ENCODE measurements around the gene MXD1. TPM values are rescaled to one million over a fixed set of nuclear protein-coding genes. Genes with fewer than 3 reads are reported as not detected.

Gene MXD1
- polyA plus RNA-seq, 1 of the 3 experiments (the other 2 are of a cell fraction) = 2.3 TPM

- H3K9ac ChIP-seq = no peak overlapping the region
- H3K4me1 ChIP-seq (ENCODE audit: control insufficient read depth in 1 of 2, insufficient read depth in 2 of 2, low read depth in 1 of 2, low read length in 1 of 2) = peaks cover 0 to 8% of the 10 kb centered on the region in 2 experiments; a peak in 1 of 4 replicates
- no peak overlapping the region for H2AFZ ChIP-seq (ENCODE audit: low read depth)
- H3K4me3 ChIP-seq (ENCODE audit: low read depth in 2 of 2, low read length in 1 of 2) = no peak overlapping the region
- H3K9me2 ChIP-seq = no peaks in the 10 kb centered on the region
- H3F3A ChIP-seq (replicated peaks; ENCODE audit: insufficient read depth) = no peaks in the 10 kb centered on the region
- POLR2A ChIA-PET = no interaction called here
- no peaks in the 10 kb centered on the region for H3K79me2 ChIP-seq (ENCODE audit: insufficient read depth)
- H3K27ac ChIP-seq (ENCODE audit: low read depth in 2 of 2, low read length in 1 of 2) = no peak overlapping the region; a peak in 1 of 4 replicates
- TF ChIP-seq FOXM1 (IDR thresholded peaks at IDR 0.05; ENCODE audit: low read depth) (no peak), SIN3A (IDR thresholded peaks at IDR 0.05; ENCODE audit: borderline replicate concordance, low read depth, low read length) (no peak), GATA2 (CRISPR knock-in tag; IDR thresholded peaks at IDR 0.05) (no peak), GABPA (IDR thresholded peaks at IDR 0.05; ENCODE audit: low read depth) (no peak), RFX5 (IDR thresholded peaks at IDR 0.05; ENCODE audit: low read length) (no peak), TCF12 (IDR thresholded peaks at IDR 0.05) (no peak)
- peak overlapping the region; percentile 35 for H3K4me2 ChIP-seq
- CTCF ChIA-PET = interaction anchor here (0.7 to 1.0 kb wide), 2 partner anchors 139 to 221 kb away, joined by 3 read pairs; no protein-coding TSS in a partner anchor
- H3K36me3 ChIP-seq (replicated peaks in 1 of 2; ENCODE audit: control insufficient read depth in 1 of 2, insufficient read depth in 2 of 2, low read length in 1 of 2) = peaks cover 10 to 14% of the 10 kb centered on the region in 2 experiments
- H4K20me1 ChIP-seq (ENCODE audit: insufficient read depth) = no peaks in the 10 kb centered on the region
- no peaks in the 10 kb centered on the region for H3K27me3 ChIP-seq (ENCODE audit: insufficient read depth)
- WGBS (ENCODE audit: low lambda C conversion rate) = 92% methylated on average over 7 of the region's 8 CpGs
- DNase-seq = no peak
- no peaks in the 10 kb centered on the region for H3K9me3 ChIP-seq
Observed at GRCh38 chr2:69945941-69946340, 31.0 kb downstream of the MXD1 start.

GRCh38 chr2:69946351-69947324, 31.7 kb downstream of the MXD1 start:
- no peaks in the 10 kb centered on the region for H3K79me2 ChIP-seq (ENCODE audit: insufficient read depth)
- no peaks in the 10 kb centered on the region for H3K27me3 ChIP-seq (ENCODE audit: insufficient read depth)
- H3K27ac ChIP-seq (ENCODE audit: low read depth in 2 of 2, low read length in 1 of 2) = no peak overlapping the region; a peak in 1 of 4 replicates
- no peaks in the 10 kb centered on the region for H3K9me2 ChIP-seq
- WGBS (ENCODE audit: low lambda C conversion rate) = 70% methylated on average over 13 of the region's 13 CpGs
- no peaks in the 10 kb centered on the region for H3K9me3 ChIP-seq
- no peaks in the 10 kb centered on the region for H3F3A ChIP-seq (replicated peaks; ENCODE audit: insufficient read depth)
- H3K4me1 ChIP-seq (ENCODE audit: control insufficient read depth in 1 of 2, insufficient read depth in 2 of 2, low read depth in 1 of 2, low read length in 1 of 2) = peaks cover 0 to 8% of the 10 kb centered on the region in 2 experiments; a peak in 1 of 4 replicates
- ChIA-PET POLR2A (no interaction called here), CTCF (interaction anchor here (1.0 kb wide), 1 partner anchor 222 kb away, joined by 3 read pairs; no protein-coding TSS in a partner anchor)
- no peak overlapping the region for H3K9ac ChIP-seq
- TF ChIP-seq MXI1 (IDR thresholded peaks at IDR 0.05; ENCODE audit: low read depth, low read length) (no peak), TCF12 (IDR thresholded peaks at IDR 0.05) (peak; percentile 16; the same call in 1 of the 2 replicates)
- peak overlapping the region; percentile 35 for H3K4me2 ChIP-seq
- H3K4me3 ChIP-seq (ENCODE audit: low read depth in 2 of 2, low read length in 1 of 2) = no peak overlapping the region
- H2AFZ ChIP-seq (ENCODE audit: low read depth) = no peak overlapping the region
- H3K36me3 ChIP-seq (replicated peaks in 1 of 2; ENCODE audit: control insufficient read depth in 1 of 2, insufficient read depth in 2 of 2, low read length in 1 of 2) = peaks cover 5 to 14% of the 10 kb centered on the region in 2 experiments
- H4K20me1 ChIP-seq (ENCODE audit: insufficient read depth) = no peaks in the 10 kb centered on the region
- DNase-seq = no peak

GRCh38 chr2:69947325-69947931, 32.5 kb downstream of the MXD1 start:
- TF ChIP-seq RFX5 (IDR thresholded peaks at IDR 0.05; ENCODE audit: low read length) = no peak
- no peak for TF ChIP-seq IRF3 (IDR thresholded peaks at IDR 0.05; ENCODE audit: low read depth, low read length)
- TF ChIP-seq TEAD4 (IDR thresholded peaks at IDR 0.05; ENCODE audit: borderline replicate concordance, insufficient read depth) = no peak
- no peak for TF ChIP-seq YY1 (IDR thresholded peaks at IDR 0.05; ENCODE audit: low read depth)
- TF ChIP-seq SIN3A (IDR thresholded peaks at IDR 0.05; ENCODE audit: borderline replicate concordance, low read depth, low read length) = no peak
- TF ChIP-seq EZH2phosphoT487 (IDR thresholded peaks at IDR 0.05; ENCODE audit: borderline replicate concordance, low read depth) = no peak
- no peak for TF ChIP-seq CTCF (IDR thresholded peaks at IDR 0.05)
- no peak for TF ChIP-seq RXRA (IDR thresholded peaks at IDR 0.05; ENCODE audit: borderline replicate concordance, low read depth)
- H3K27me3 ChIP-seq (ENCODE audit: insufficient read depth) = no peaks in the 10 kb centered on the region
- no peak overlapping the region for H3K4me2 ChIP-seq
- DNase-seq = no peak
- H3K9me2 ChIP-seq = no peaks in the 10 kb centered on the region
- ChIA-PET POLR2A (no interaction called here), CTCF (no interaction called here)
- no peak overlapping the region for H3K4me3 ChIP-seq (ENCODE audit: low read depth in 2 of 2, low read length in 1 of 2)
- H3K36me3 ChIP-seq (replicated peaks in 1 of 2; ENCODE audit: control insufficient read depth in 1 of 2, insufficient read depth in 2 of 2, low read length in 1 of 2) = peaks cover 0 to 8% of the 10 kb centered on the region in 2 experiments
- no peaks in the 10 kb centered on the region for H3K9me3 ChIP-seq
- no peak overlapping the region for H3K27ac ChIP-seq (ENCODE audit: low read depth in 2 of 2, low read length in 1 of 2)
- peaks cover 0 to 8% of the 10 kb centered on the region in 2 experiments; a peak in 1 of 4 replicates for H3K4me1 ChIP-seq (ENCODE audit: control insufficient read depth in 1 of 2, insufficient read depth in 2 of 2, low read depth in 1 of 2, low read length in 1 of 2)
- no peak overlapping the region for H2AFZ ChIP-seq (ENCODE audit: low read depth)
- H3K9ac ChIP-seq = no peak overlapping the region
- no peaks in the 10 kb centered on the region for H3F3A ChIP-seq (replicated peaks; ENCODE audit: insufficient read depth)
- WGBS (ENCODE audit: low lambda C conversion rate) = 96% methylated on average over 4 of the region's 4 CpGs
- H3K79me2 ChIP-seq (ENCODE audit: insufficient read depth) = no peaks in the 10 kb centered on the region
- H4K20me1 ChIP-seq (ENCODE audit: insufficient read depth) = no peaks in the 10 kb centered on the region
